HG03439 (cell line): ENCODE results near the gene TNS3.

Experiments
- ATAC-seq: cut with Tn5 transposase; IDR thresholded peaks from one replicate; pipeline ENCODE4 v1.9.1; 2021; ENCODE audit warnings: mild to moderate bottlenecking, moderate library complexity; ENCODE audit not compliant: unreplicated experiment

Gene TNS3

DNA sequence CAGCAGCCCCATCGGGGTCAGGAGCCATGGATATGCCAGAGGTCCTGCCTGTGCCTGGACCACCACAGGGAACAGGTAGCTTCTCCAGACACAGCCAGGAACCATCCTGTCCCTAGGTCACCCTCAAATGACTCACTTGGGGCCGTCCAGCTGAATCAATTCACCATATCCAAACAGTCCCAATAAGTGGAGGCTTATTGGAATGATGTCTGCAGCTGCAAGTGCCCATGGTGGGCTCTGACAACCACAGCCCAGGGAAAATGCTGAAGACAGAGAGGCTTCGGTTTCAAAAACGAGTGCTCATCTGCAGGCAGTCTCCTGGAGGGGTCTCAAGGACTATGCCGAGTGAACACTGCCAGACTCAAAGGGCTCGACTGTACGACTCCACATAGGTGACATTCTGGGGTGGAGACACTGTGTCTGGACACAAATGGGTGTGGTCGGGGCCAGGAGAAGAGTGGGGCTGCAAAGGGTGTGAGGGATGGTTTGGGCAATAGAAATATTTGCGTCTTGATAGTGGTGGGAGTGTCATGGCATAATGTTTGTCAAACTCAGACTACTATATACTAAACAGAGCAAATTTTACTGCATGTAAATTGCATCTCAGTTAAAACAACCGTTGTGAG lies 204.8 kb downstream of the TNS3 start:
- ATAC-seq, result no peak

DNA sequence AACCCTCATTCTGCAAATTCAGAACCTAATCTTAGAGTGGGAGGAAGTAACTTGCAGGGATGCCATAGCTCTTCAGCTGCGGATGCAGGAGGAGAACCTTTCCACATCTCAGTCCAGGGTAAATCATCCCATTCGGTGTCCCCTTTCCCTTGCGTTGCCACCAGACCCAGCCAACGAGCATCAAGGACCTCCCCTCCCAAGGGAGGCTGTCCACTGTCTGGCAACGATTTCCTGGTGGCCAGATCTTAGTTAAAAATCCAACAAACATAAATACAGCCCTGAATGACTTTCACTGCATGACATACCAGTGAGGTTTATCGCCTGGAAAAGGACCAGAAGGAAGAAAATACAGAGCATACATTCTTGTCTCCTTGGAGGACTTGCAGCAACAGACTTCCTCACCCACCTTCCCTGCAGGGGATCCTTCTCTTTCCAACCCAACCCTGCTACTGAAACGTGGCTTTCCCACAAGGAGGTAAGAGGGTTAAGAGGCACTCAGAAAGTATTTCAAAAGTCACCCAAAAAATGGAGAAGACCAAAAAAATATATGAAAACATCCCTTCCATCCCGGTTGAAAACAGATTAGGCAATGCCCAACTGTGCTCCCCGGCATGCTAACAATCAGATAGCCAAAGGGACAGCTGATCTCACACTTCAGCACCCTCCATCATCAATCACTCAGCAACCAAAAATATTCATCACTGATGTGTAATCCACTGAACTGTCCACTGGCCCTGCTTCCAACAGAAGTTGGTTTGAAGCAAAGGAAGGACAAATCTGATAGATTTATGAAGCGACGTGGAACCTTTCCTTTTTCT lies 206.6 kb downstream of the TNS3 start:
- no peak for ATAC-seq

DNA sequence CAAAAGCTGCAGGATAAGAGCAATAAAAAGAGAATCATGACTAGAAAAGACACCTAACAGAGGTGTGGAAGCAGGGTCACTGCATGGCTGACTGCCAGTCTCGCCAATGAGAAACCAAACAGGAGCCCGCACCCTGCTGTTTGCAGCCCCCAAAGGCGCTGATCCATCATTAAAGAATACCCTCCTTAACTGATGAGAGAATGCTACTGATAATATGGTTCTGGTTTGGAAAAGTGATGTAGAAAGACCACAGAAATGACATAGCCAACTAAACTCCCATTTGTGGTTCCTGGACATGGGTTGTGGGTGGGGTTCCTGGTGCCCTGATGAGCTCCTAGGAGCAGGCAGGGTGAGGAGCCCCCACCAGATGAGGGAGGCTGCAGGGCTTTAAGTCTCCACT lies 207.4 kb downstream of the TNS3 start:
- ATAC-seq, result no peak

DNA sequence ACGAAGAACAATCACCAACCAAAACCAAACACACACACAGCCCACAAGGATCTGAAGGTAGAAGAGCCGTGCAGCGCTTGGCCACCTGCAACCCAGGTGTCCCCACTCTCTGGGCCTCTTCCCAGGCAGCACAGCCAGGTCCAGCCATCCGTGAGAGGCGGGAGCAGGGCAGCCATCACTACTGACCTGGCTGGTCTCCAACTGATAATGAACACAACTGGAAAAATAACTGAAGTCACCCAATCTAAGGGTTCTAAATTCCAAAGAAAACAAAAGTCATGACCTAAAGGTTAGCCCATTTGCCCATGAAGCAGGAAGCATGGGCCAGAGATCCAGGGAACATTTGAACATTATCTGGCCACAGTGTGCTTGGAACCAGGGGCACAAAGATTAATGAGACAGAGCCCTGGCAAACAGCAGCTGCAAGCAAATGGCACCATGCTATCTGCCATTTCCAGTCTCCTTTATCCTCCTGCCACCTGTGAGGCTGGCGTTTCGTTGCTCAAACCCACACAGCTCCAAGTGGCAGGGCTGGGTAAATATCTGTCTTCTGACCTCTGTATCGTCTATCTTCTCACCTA lies 207.9 kb downstream of the TNS3 start:
- no peak for ATAC-seq

DNA sequence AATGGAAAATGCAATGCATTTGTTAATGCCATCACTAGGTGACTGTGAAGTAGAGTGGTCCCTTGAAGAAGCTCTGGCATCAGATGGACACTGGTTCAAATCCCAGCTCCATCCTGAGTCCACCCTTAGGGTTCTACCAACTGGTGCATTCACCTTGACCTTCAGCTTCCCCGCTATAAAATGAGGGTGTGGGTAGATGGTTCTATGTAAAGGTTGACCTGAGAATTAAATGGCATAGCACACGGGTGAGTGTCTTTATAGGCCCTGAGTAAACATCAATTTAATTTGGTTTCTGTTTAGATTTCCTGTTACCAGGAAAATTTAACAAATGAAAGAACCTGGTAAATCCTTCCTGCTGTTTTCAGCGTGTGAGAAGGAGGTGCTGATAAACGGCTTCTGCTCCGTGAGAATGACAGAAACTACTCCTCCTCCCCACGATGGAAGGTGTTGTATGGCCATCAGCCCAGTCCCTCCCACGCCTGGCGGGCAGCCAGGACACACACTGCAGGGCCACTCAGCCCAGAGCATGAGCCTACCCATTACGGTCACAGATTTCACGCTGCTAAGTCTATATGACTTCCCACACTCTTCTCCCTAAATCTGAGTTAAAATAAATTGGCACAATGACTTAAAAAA lies 210.1 kb downstream of the TNS3 start:
- no peak for ATAC-seq

DNA sequence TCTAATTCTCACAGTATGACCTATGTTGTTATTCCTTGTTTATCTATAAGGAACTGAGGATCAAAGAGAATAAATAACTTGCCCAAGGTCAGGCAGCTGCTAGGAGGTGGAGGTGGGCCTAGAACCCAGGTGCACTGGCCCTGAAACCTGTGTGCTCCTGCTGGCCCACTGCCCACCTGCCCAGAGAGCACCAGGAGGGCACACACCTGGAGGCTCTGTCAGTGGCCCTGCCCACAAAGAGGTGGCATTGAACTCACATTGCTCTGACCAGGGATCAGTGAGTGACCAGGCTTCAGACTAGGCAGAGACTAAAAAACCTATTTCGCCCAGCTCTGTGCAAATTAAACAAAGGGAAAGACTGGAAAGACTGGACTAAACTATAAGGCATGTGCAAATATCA lies 210.6 kb downstream of the TNS3 start:
- no peak for ATAC-seq

DNA sequence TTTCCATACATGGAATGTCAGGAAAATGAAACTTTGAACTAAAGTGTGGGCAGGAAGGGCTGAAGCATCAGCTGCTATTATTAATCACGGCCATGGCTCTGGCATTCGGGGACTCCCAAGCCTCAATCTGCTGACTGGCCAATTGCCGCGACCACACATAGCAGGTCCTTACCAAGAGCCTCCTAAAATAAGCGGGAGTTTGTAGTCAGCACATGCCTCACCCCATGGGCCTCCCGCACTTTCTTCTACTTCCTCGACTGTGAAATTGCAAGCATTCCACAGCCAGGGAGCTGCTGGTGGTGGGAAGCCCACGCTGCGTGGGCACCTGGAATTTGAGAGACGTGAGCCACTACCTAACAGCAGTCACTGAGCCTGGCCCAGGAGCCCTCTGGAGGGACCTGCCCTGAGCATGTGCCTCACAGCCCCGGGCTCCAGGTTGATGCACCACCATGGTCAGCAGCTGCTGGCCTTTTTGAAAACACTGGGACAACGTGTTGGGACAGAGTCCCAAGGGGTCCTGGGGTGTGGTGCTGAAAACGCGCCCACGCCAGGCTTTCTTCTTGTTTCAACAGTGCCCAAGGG lies 211.4 kb downstream of the TNS3 start:
- no peak for ATAC-seq

DNA sequence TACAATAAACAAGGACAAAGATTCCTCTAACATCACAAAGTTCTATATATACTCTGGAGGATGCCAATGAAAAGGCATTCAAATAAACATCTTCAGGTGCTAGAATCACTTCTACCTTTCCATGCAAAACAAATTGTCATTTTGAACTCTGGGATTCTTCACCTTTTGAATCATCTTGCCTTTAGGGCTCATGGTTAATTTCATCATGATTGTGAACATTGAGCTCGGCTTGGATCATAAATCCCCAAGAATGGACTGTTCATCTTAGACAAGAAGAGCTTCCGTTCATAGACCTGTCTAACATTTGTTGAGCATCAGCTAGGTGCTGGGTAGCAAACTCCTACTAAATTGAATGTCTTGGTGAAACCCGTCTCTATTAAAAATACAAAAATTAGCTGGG lies 212.2 kb downstream of the TNS3 start:
- no peak for ATAC-seq

DNA sequence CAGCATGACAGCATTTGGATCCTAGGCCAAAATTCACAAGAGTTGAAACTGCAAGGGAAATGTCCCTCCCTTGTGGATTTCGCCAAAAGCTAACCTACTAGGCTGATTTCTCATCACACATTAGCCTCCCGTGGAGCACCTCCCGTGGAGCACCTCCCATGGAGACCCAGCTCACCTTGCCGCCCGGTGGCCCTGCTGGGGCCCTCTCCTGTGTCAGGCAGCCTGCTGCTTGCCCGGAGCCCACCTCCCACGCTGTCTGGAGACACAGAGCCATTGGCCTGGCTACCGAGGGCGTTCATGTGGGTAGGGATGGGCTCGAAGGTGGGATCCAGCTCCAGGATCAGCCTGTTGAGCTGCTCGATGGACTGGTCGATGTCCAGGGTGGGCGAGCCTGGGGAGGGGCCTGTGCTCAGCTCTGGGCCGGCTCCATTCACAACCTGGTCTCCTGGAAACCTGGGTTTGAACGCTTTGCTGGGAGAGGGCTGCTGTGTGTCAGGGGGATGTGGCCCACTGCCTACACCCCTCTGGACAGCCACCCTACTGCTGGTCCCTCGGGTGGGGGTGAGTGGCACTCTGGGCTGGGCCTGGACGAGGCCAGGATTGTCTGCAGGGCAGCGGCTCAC lies 213.6 kb downstream of the TNS3 start:
- ATAC-seq, result no peak

DNA sequence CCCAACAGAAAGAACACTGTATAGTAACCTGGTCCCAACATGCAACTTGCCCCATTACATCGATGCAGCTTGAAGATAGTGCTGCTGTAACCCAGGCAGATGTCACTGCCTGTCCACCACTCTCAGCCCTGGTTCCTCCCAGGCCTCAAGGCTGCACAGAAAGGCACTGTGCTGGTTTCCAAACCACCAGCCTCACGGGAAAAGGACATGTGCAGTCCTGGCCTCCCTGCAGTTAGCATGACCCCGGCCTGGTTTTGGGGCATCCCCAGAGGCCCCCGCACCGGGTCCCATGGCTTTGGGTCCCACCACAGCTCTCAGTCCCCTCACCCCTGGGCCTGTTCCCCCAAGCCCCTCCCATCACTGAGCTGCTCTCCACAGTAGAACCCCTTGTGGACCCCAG lies 214.5 kb downstream of the TNS3 start:
- no peak for ATAC-seq

DNA sequence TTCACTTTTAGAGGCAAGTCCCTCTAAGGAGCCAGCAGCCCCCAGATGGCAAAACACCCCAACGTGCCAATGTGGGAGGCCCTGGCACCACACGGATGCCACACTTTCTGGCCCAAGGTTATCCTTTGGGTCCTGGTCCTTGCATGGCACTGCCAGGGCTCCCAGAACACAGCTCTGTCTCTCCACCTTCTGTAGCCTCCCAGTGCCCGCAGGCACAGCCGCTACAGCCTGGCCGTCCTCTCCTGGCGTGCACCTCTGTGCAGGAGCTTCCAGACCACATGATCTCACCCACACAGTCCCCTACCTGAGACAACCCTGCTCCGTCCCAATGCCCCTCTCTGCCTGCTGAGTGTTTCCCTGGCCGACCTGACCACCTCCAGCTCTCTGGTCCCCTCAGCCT lies 215.0 kb downstream of the TNS3 start:
- no peak for ATAC-seq

DNA sequence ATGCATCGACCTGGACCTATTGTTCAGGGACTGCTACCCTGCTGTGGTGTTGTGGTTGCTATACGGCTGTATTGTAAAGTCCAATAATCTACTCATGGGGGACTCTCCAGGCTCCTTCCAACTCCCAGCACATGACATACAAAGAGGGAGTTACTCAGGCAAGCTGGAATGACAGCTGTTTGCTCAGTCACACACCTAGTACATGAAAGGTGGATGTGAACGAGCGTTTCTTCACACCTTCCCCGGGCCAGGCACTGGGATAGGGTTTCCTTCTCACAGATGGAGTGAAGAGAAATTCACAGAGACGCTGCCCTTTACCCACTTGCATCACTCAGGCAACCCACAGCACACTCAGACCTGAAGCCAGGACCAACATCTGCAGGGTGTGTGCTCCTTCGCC lies 215.7 kb downstream of the TNS3 start:
- ATAC-seq, result no peak

DNA sequence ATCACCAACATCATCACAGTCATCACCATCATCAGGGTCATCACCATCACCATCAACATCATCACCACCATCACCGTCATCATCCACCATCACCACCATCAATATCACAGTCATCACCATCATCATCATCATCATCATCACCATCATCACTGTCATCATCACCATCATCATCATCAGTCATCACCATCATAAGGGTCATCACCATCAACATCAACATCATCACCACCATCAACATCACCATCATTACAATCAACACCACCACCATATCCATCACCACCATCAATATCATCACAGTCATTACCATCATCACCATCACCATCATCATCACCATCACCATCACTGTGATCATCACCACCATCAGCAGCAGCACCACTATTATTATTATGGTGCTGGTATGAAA lies 218.9 kb downstream of the TNS3 start:
- no peak for ATAC-seq

DNA sequence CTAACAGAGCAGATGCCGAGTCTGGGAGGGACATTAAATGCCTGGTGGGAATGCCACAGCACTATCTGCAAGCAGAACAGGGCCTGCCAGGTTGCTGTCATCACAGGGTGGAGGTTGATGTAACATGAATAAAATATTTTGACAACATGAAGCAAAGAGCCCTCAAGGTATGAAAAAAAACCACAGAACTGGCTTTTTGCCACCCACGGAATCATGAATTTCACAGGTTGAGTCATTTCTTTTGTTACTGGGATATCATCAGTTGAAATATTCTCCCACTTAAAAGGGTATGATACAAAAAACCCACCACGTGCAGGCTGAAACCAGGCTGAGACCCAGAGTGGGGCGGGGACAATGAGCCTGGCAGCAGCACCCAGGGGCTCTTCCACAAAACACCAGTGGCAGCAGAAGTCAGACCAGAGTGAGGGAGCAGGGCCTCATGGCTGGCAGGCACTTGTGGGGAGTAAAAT lies 220.1 kb downstream of the TNS3 start:
- no peak for ATAC-seq

DNA sequence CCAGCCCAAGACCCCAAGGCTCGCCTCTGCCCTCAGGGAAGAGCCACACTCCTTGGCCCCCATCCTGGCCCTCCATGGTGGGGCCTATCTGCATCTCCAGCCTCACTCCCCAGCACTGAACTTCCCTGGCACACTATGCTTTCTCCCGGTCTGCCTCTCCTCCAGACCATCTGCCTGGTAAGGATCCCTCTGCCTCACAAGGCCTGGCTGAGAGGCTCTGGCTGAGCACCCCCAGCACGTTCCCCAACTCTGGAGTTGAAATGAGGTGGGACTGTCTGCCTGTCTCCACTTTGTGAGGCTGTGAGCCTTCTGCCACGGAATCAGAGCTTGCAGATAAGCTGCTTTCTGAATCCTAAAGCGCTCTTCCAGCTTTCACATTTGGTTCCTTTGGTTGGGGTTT lies 220.7 kb downstream of the TNS3 start:
- no peak for ATAC-seq

DNA sequence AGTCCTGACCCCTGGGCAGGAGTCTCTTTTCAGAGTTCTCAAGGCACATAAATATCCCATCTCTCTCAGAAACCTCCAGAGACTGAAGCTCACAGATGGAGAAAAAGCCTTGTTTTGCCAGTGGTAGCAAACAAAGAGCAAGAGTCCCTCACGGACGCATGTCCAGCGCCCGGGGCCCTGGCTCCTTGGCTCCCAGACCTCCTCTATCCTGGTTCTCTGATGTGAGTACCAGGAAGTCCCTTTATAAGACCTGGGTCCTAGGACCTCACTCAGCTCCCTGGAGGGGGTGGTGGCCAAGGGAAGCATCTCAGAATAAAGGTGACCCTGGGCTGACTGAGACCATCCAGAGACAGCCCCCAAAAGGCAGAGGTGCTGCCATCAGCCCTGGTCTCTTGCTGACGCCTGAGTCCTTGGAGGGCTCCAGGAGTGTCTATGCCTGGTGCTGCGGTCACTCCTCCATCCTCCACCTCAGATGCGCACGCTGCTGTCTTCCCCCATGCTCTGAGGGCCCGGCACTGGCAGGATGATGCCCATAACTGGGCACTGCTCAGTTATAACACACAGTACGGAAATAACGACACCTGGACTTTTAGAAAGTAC lies 221.5 kb downstream of the TNS3 start:
- ATAC-seq, result no peak

DNA sequence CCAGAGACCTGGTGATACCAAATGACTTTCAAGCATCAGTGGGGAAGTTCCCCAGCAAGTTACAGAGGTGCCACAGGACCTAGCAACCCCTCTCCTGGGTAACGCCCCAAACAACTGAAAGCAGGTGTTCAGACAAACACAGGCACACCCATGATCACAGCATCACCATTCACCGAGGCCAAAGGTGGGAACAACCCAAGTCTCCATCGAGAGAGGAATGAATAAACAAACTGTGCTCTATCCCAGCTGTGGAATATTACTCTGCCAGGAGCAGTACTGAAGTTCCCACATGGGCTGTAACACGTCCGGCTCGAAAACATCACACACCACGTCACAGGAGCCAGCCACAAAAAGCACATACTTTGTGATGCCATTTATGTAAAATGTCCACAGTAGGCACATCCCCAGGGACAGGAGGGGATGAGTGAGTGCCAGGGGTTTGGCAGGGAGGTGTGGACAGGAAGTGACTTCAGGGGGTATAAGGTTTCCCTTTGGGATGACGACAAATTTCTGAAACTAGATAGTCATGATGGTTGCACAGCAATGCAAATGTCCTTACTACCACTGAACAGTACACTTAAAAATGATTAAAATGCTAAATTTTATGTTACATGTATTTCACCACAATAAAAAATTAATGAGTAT lies 222.8 kb downstream of the TNS3 start:
- ATAC-seq, result no peak

DNA sequence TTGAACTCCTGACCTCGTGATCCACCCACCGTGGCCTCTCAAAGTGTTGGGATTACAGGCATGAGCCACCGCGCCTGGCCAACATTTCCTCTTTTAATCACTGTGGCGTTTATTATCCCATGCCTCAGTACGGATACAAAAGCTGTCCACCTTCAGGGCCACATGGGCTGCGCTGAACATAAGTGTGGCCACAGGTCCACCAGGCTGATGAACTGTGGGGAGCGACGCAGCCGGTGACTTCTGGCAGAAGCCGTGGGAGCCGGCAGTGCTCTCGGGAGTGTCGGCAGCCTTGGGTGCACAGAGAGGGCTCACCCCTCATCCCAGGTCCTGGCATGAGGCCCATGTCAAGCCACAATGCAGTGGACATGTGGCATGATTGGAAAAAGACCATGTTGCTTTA lies 223.6 kb downstream of the TNS3 start:
- ATAC-seq, result no peak

DNA sequence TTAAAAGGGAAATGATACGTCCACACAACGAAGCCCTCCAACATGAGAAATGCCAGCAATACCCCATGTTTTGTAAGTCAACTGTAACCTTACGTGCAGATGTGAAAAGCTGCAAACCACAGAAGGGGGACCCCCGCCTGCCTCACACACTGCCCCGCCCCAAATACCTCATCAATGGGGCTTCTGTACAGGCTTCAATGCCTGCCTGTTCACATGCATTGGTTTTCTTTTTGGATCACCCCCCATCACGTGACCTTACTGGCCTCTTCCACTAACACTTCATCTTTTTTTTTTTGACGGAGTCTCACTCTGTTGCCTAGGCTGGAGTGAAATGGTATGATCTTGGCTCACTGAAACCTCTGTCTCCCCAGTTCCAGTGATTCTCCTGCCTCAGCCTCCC lies 224.0 kb downstream of the TNS3 start:
- ATAC-seq, result no peak

DNA sequence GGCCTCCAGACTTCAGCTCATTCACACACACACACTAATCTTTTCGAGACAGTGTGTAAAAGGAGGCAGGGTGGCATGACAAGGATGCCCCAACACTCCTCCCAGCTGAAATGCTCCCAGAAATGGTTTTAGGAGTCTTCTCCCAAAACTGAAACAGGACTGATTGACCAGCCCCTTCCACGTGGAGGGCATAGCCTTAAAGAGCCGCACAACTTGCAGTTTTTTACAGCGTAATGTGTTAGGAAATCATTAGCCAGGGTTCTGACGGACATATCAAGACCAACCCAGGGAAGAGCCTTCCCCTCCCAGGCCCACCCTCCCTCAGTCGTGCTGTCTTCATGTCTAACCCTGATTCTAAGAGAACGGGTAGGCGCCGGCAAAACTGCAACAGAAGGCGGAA lies 224.6 kb downstream of the TNS3 start:
- ATAC-seq, result no peak
